GM12892 (cell line): ENCODE results near the gene EAF1.

Experiments
- POLR2A ChIP-seq: IDR thresholded peaks from 2 replicates; pipeline ENCODE4 v1.6.1; 2011; ENCODE audit warnings: low read depth, low read length, control low read depth
- TAF1 ChIP-seq: IDR thresholded peaks from 2 replicates; pipeline ENCODE4 v1.6.1; 2011; ENCODE audit warnings: low read depth, mild to moderate bottlenecking, control low read depth, low read length, borderline replicate concordance

- TF ChIP-seq POLR2A: no peak
- no peak for TF ChIP-seq TAF1
Observed at GRCh38 chr3:15462451-15462850, 35.1 kb downstream of the EAF1 start.
